ENCODE results near the gene RPH3AL. TPM values are rescaled to one million over a fixed set of nuclear protein-coding genes. Genes with fewer than 3 reads are reported as not detected.
"Not testable (repeated sequence)": the region's sequence is repeated elsewhere in the genome, so short reads cannot be mapped to it uniquely, and the experiment has no call there.

RPH3AL gene
- total RNA-seq, 1 donor from 2014 or later: 40.5 TPM

DNA sequence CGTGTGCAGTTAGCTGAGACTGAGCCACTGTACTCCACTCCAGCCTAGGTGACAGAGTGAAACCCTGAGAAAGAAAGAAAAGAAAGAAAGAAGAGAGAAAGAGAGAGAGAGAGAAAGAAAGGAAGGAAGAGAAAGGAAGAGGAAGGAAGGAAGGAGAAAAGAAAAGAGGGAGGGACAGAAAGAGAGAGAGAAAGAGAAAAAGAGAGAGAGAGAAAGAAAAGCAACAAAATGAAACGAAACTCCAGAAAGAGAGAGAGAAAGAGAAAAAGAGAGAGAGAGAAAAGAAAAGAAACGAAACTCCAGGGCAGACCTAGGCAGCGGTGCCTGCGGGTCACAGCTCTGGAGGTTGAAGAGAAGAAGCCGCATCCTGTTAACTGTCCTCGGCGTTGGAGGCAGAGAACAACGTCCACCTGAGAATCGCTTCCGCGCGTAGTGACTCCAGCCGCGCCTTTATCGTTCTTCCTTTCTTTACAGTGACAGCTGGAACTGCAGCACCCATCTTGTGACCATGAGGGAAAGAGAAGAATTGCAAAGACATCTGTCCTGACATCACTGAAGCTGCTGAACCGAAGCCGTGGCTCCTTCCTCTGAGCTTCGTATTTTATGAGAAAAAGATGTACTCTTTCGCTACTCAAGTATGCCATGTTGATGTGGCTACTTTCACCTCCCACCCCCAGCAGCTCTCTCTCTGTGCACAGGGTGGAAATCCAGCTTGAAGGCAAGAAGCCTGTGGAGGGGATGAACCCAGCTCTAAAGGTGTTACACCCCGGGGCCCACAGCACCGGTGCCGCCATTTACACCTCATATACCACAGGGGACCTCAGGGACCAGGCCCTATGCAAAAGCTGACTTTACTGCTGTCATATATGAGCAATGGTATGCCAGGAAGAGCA, 114.3 kb downstream of the RPH3AL start:
- no peak for DNase-seq (ENCODE audit: low read depth)

GRCh38 chr17:237406-237955, 115.1 kb downstream of the RPH3AL start:
- no peak for DNase-seq (ENCODE audit: low read depth)

GRCh38 chr17:236641-237405, 115.8 kb downstream of the RPH3AL start:
- DNase-seq (ENCODE audit: low read depth): peak; percentile 4

GRCh38 chr17:235831-236640, 116.6 kb downstream of the RPH3AL start:
- DNase-seq (ENCODE audit: low read depth): no peak

DNA sequence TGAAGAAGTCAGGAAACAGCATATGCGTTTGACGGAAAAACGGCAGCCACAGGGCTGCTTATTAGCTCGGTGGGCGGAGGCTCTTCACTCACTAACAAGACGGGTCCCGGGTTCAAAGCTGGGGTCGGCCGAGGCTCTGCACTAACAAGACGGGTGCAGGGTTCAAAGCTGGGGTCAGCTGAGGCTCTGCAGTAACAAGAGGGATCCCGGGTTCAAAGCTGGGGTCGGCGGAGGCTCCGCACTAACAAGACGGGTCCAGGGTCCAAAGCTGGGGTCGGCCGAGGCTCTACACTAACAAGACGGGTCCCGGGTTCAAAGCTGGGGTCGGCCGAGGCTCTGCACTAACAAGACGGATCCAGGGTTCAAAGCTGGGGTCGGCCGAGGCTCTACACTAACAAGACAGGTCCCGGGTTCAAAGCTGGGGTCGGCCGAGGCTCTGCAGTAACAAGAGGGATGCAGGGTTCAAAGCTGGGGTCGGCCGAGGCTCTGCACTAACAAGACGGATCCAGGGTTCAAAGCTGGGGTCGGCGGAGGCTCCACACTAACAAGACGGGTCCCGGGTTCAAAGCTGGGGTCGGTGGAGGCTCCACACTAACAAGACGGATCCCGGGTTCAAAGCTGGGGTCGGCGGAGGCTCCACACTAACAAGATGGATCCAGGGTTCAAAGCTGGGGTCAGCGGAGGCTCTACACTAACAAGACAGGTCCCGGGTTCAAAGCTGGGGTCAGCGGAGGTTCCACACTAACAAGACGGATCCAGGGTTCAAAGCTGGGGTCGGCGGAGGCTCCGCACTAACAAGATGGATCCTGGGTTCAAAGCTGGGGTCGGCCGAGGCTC, 117.4 kb downstream of the RPH3AL start:
- DNase-seq (ENCODE audit: low read depth): not testable (repeated sequence)

DNA sequence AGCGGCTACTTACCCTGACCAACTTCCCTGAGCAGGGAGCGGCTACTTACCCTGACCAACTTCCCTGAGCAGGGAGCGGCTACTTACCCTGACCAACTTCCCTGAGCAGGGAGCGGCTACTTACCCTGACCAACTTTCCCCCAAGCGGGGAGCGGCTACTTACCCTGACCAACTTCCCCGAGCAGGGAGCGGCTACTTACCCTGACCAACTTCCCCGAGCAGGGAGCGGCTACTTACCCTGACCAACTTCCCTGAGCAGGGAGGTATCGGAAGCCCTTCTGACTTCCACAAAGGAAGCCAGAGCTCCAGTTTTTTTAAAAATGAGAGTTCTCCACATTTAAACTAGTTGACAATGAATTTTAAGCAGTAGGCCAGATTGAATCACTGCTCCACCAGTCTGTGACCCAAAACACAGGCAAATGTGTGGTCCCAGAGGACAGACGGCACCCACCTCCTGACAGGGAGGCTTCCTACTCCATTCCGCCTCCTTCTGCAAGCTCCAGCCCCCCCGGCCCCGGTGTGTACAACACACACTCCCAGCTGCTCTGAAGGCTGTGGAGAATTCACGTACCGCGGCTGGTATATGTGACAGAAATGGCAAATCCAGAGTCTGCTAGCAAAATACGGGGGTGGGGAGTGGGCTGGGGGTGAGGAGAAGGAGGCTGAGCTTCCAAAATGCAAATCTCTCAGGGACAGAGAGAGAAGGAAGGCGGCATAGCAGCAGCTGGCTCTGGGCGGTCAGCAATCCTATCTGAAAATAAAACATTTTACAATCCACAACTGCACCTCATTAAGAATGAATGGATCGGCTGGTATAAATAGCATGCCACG, 118.2 kb downstream of the RPH3AL start:
- not testable (repeated sequence) for DNase-seq (ENCODE audit: low read depth)

DNA sequence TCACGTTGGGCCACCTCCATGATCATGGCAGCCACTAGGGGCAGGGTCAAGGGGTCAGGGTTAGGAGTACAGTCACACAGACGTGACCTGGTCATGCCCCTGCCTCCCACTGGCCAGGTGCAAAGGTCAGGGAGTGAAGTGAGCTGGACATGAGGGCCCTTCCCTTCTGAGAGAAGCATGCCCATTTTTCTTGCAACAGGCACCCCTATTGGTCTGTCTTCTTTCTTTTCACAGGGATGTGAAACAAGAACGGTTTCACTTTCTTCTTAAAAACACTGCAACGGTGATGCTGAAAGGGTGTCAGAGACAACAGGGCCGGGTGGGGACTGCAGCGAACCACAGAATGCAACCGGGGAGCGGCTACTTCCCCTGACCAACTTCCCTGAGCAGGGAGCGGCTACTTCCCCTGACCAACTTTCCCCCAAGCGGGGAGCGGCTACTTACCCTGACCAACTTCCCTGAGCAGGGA, 119.1 kb downstream of the RPH3AL start:
- no peak for DNase-seq (ENCODE audit: low read depth)

GRCh38 chr17:231966-232807, 120.4 kb downstream of the RPH3AL start:
- DNase-seq (ENCODE audit: low read depth): no peak

- no peak for DNase-seq (ENCODE audit: low read depth)
Measured at GRCh38 chr17:231191-231965, 121.2 kb downstream of the RPH3AL start.

DNA sequence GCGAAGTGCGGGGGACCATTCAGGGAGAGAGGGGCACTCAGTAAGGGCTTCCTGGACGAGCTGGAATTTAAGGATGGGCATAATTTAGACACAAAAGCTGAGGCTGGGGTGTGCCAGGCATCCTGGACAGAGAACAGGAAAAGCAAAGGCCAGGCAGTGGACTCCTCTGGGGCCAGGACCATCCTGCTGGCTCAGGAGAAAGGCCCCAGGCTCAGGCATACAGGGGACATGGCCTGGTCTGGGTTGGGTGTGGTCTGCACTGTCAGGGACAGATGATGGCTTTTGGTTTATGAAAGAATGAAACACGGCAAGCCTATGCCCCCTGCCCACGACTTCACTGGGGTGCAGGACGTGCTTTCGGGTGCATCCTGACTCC, 122.2 kb downstream of the RPH3AL start:
- DNase-seq (ENCODE audit: low read depth): no peak

- no peak for DNase-seq (ENCODE audit: low read depth)
Measured at GRCh38 chr17:229709-230394, 122.8 kb downstream of the RPH3AL start.

GRCh38 chr17:228951-229708, 123.5 kb downstream of the RPH3AL start:
- DNase-seq (ENCODE audit: low read depth): no peak

DNA sequence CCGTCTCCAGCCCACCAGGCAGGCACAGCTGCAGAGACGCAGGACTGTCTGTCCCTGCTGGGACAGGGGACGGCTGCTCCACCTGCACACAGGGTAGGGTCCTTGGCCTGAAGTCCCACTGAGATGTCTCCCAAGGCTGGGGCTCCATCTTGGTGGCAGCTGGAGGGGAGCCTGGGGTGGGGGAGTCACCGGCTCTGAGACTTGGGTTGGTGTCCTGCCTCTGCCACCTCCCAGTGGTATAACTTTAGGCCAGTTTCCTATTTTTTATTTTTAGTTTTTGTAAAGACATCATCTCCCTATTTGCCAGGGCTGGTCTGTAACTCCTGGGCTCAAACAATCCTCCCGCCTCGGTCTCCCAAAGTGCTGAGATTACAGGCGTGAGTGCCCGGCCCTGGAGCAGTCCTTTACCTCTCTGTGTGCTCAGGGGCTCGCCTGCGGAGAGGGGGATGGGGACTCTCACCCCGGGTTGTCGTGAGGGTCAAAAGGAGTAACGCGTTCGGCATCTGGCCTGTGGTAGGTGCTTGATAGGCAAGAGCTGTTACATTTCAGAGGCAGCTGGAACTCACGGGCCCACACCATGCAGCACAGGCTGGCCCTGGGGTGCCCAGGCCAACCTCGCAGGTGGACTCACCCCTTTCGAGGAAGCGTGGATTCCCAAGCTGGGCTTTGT, 124.5 kb downstream of the RPH3AL start:
- no peak for DNase-seq (ENCODE audit: low read depth)

DNA sequence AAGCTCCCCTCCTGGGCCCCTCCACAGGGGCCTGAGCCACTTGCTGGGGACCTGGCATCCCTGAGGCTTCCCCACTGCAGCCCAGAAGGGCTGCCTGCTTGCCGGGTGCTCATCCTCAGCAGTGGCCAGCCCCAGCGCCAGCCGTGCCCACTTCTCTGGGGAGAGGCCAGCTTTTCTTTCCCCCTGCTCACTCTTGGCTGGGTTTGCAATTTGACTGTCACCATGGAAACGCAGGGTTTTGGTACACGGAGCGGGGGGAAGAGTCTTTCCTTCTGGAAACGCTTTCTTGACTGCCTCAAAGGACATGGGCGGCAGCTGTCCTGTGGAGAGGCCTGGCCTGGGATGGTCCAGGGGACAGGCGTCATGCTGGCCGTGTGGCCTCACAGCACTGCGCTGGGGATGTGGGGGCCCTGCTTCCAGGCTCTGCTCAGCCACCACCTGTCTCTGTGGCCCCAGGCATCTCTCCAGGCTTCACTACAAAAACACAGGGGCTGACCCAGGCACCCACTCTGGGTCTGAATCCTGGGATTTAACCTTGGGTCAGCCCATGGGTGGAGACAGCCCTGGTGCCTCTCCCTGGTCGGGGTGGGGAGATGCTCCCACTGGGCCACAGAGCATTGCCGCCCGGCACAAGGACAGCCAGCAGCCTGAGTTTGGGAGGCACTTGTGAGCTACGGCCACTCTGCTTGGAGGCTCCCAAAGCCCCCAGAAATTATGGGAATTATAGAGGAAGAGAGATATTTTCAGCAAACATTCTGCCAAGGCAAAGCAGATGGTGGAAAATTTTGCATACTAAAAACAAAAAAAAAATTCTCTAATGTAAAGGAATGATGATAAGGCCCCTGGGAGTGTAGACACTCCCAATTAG, 125.3 kb downstream of the RPH3AL start:
- DNase-seq (ENCODE audit: low read depth): no peak
